Liver (tissue), 9 donors: ENCODE measurements around the gene CACNA1B. TPM values are rescaled to one million over a fixed set of nuclear protein-coding genes. Genes with fewer than 3 reads are reported as not detected.

Experiments
- DNase-seq: peaks from one replicate; pipeline ENCODE4 v3.0.0-alpha.2; 2017; ENCODE audit warnings: low spot score
- H3K27ac ChIP-seq, 2 donors: one replicate each; pipeline ENCODE4 v1.7.0; 2013; ENCODE audit warnings: inconsistent platforms in 2 of 2, low read length in 2 of 2, control low read depth in 1 of 2, low read depth in 1 of 2, mild to moderate bottlenecking in 1 of 2
- H3K27me3 ChIP-seq, 4 donors: one replicate each; pipeline versions ENCODE4 v1.6.1 to v1.7.0; 2013; ENCODE audit warnings: low read length in 3 of 4, inconsistent platforms in 1 of 4, mild to moderate bottlenecking in 1 of 4, moderate library complexity in 1 of 4; ENCODE audit not compliant: control insufficient read depth in 4 of 4, insufficient read depth in 4 of 4
- H3K36me3 ChIP-seq, 4 donors: one replicate each; pipeline versions ENCODE4 v1.6.1 to v1.7.0; 2013; ENCODE audit warnings: low read length in 3 of 4, mild to moderate bottlenecking in 3 of 4, low read depth in 1 of 4, moderate library complexity in 1 of 4; ENCODE audit not compliant: control insufficient read depth in 4 of 4, insufficient read depth in 3 of 4
- H3K4me1 ChIP-seq, 4 donors: one replicate each; pipeline versions ENCODE4 v1.6.1 to v1.7.0; 2013; ENCODE audit warnings: low read length in 3 of 4, mild to moderate bottlenecking in 3 of 4, moderate library complexity in 1 of 4; ENCODE audit not compliant: control insufficient read depth in 4 of 4, insufficient read depth in 4 of 4
- H3K4me3 ChIP-seq, 3 donors: one replicate each; pipeline versions ENCODE4 v1.6.1 to v1.7.0; 2013; ENCODE audit warnings: low read length in 3 of 3, control low read depth in 1 of 3, low read depth in 1 of 3, mild to moderate bottlenecking in 1 of 3
- H3K9ac ChIP-seq, 2 donors: one replicate each; pipeline ENCODE4 v1.7.0; 2013; ENCODE audit warnings: low read length in 2 of 2, mild to moderate bottlenecking in 2 of 2, moderate library complexity in 2 of 2, control low read depth in 1 of 2, low read depth in 1 of 2
- H3K9me3 ChIP-seq, 4 donors: one replicate each; pipeline versions ENCODE4 v1.6.1 to v1.7.0; 2013; ENCODE audit warnings: low read length in 3 of 4; ENCODE audit not compliant: control insufficient read depth in 4 of 4
- ATF3 ChIP-seq: IDR thresholded peaks from 2 replicates; pipeline ENCODE4 v1.6.1; 2016; ENCODE audit warnings: antibody characterized with exemption
- CTCF ChIP-seq: fragments of 150-350 bp; IDR thresholded peaks from 2 replicates; pipeline ENCODE4 v1.5.1; 2017; ENCODE audit warnings: improper control_type of control experiment, low read depth, low read length; ENCODE audit not compliant: missing input control
- EGR1 ChIP-seq, 2 donors: IDR thresholded peaks; 2 replicates each; pipeline ENCODE4 v1.6.1; 2016 to 2018; ENCODE audit warnings: antibody characterized with exemption in 2 of 2, low read depth in 2 of 2
- FOXA1 ChIP-seq: IDR thresholded peaks from 2 replicates; pipeline ENCODE4 v1.6.1; 2016; ENCODE audit warnings: antibody characterized with exemption
- FOXA2 ChIP-seq: IDR thresholded peaks from 2 replicates; pipeline ENCODE4 v1.6.1; 2016; ENCODE audit warnings: antibody characterized with exemption
- GABPA ChIP-seq, 2 donors: IDR thresholded peaks in 1 of 2; conservative IDR thresholded peaks in 1 of 2; 2 replicates each; pipeline ENCODE4 v1.6.1; 2016; ENCODE audit warnings: antibody characterized with exemption in 2 of 2, mild to moderate bottlenecking in 1 of 2, moderate library complexity in 1 of 2
- HNF4A ChIP-seq, 2 donors: conservative IDR thresholded peaks; 2 replicates each; pipeline ENCODE4 v1.6.1; 2016; ENCODE audit warnings: antibody characterized with exemption in 2 of 2, mild to moderate bottlenecking in 2 of 2
- HNF4G ChIP-seq: IDR thresholded peaks from 2 replicates; pipeline ENCODE4 v1.6.1; 2016; ENCODE audit warnings: antibody characterized with exemption
- JUND ChIP-seq, 2 donors: IDR thresholded peaks; 2 replicates each; pipeline ENCODE4 v1.6.1; 2016; ENCODE audit warnings: antibody characterized with exemption in 2 of 2
- MAX ChIP-seq: IDR thresholded peaks from 2 replicates; pipeline ENCODE4 v1.6.1; 2016; ENCODE audit warnings: antibody characterized with exemption
- NR2F2 ChIP-seq: IDR thresholded peaks from 2 replicates; pipeline ENCODE4 v1.6.1; 2016; ENCODE audit warnings: antibody characterized with exemption
- RAD21 ChIP-seq, 2 donors: IDR thresholded peaks; 2 replicates each; pipeline ENCODE4 v1.6.1; 2016; ENCODE audit warnings: antibody characterized with exemption in 2 of 2, mild to moderate bottlenecking in 2 of 2
- RXRA ChIP-seq, 2 donors: IDR thresholded peaks; 2 replicates each; pipeline ENCODE4 v1.6.1; 2017 to 2018; ENCODE audit warnings: antibody characterized with exemption in 2 of 2, mild to moderate bottlenecking in 1 of 2
- SP1 ChIP-seq: IDR thresholded peaks from 2 replicates; pipeline ENCODE4 v1.6.1; 2018; ENCODE audit warnings: antibody characterized with exemption, mild to moderate bottlenecking
- TAF1 ChIP-seq: conservative IDR thresholded peaks from 2 replicates; pipeline ENCODE4 v1.6.1; 2016; ENCODE audit warnings: antibody characterized with exemption, mild to moderate bottlenecking
- YY1 ChIP-seq: IDR thresholded peaks from 2 replicates; pipeline ENCODE4 v1.6.1; 2016; ENCODE audit warnings: antibody characterized with exemption, mild to moderate bottlenecking
- WGBS: extraction: QIAGEN DNeasy Blood & Tissue Kit; methylation state at CpG from one replicate; pipeline ENCODE4 v1.1.7; 2013; 5-methylcytosine and 5-hydroxymethylcytosine counted together
- polyA plus RNA-seq, 2 donors: library from polyadenylated mRNA; stranded (reverse) in 1 of 2; unstranded in 1 of 2; fragments of 200-250 nt in 1 of 2; fragments of >200 nt in 1 of 2; fragmentation: Nextera tagmentation in 1 of 2; extraction: Ambion mirVana in 1 of 2; gene quantifications; one replicate each; pipeline versions ENCODE4 v1.2.1 to v1.2.3, GENCODE V29; 2013 to 2015
- total RNA-seq, 2 donors: library from RNA; depleted of rRNA; stranded (reverse); fragments of >200 nt; gene quantifications; one replicate each; pipeline ENCODE4 v1.2.3, GENCODE V29; 2014
- TF ChIP-seq, protein P1 (sequence below): IDR thresholded peaks from 2 replicates; pipeline ENCODE4 v1.6.1; 2016; ENCODE audit warnings: antibody characterized with exemption
- TF ChIP-seq, protein P2 (sequence below): IDR thresholded peaks from 2 replicates; pipeline ENCODE4 v1.6.1; 2016; ENCODE audit warnings: antibody characterized with exemption, mild to moderate bottlenecking
- donor health status: healthy.
- donor health status: healthy.
- donor health status: healthy.
- donor health status: healthy.
- donor health status: healthy.

The CACNA1B gene
- total and polyA plus RNA-seq, 4 donors, result under 0.01 to 0.05 TPM; not detected in 2

DNA sequence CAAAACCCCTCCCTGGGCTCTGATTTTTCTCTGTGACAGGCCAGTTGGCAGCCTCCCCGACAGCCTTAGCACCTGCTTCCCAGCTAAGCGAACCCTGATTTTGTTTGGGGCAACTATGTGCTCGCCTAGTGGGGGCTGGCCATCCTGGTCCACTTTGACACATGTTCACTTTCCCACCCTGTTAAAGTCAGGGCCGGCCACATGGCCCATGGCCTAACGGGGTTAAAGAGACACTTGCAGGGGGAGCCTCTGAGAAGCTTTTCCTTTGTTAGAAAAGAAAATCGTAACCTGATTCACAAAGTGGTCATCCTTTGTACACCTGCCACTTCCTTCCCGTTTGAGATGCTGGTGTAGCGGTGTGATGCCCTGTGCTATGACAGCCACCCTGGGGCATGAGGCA lies 1.3 kb upstream of the CACNA1B start:
- DNase-seq, result no peak
- H3K4me3 ChIP-seq, result no peak overlapping the region
- H3K27ac ChIP-seq, result no peak overlapping the region
- 84% methylated on average over 8 of the region's 8 CpGs for WGBS
- no peaks in the 10 kb centered on the region for H3K36me3 ChIP-seq
- peaks cover 3 to 6% (median 4%) of the 10 kb centered on the region in 4 donors for H3K4me1 ChIP-seq
- H3K27me3 ChIP-seq, result peaks cover 0 to 12% (median 3%) of the 10 kb centered on the region in 4 donors
- no peak for TF ChIP-seq EGR1 (IDR thresholded peaks at IDR 0.05; ENCODE audit: low read depth in 2 of 2)
- no peak for TF ChIP-seq HNF4A (conservative IDR thresholded peaks at IDR 0.05)
- TF ChIP-seq JUND (IDR thresholded peaks at IDR 0.05), result no peak
- TF ChIP-seq, protein P1, sequence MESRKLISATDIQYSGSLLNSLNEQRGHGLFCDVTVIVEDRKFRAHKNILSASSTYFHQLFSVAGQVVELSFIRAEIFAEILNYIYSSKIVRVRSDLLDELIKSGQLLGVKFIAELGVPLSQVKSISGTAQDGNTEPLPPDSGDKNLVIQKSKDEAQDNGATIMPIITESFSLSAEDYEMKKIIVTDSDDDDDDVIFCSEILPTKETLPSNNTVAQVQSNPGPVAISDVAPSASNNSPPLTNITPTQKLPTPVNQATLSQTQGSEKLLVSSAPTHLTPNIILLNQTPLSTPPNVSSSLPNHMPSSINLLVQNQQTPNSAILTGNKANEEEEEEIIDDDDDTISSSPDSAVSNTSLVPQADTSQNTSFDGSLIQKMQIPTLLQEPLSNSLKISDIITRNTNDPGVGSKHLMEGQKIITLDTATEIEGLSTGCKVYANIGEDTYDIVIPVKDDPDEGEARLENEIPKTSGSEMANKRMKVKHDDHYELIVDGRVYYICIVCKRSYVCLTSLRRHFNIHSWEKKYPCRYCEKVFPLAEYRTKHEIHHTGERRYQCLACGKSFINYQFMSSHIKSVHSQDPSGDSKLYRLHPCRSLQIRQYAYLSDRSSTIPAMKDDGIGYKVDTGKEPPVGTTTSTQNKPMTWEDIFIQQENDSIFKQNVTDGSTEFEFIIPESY, result no peak
- no peak for TF ChIP-seq NR2F2
- TF ChIP-seq ATF3, result no peak
- no peak for TF ChIP-seq FOXA2
- no peak for TF ChIP-seq HNF4G
- TF ChIP-seq TAF1, result no peak
- no peak for TF ChIP-seq SP1
- TF ChIP-seq FOXA1, result no peak
- TF ChIP-seq CTCF, result no peak
- TF ChIP-seq YY1, result no peak
- no peak for TF ChIP-seq RAD21 (IDR thresholded peaks at IDR 0.05)
- no peak for TF ChIP-seq MAX
- TF ChIP-seq RXRA (IDR thresholded peaks at IDR 0.05), result no peak
- no peak for TF ChIP-seq GABPA (IDR thresholded peaks at IDR 0.05 in 1 of 2, conservative IDR thresholded peaks at IDR 0.05 in 1 of 2)
- TF ChIP-seq, protein P2, sequence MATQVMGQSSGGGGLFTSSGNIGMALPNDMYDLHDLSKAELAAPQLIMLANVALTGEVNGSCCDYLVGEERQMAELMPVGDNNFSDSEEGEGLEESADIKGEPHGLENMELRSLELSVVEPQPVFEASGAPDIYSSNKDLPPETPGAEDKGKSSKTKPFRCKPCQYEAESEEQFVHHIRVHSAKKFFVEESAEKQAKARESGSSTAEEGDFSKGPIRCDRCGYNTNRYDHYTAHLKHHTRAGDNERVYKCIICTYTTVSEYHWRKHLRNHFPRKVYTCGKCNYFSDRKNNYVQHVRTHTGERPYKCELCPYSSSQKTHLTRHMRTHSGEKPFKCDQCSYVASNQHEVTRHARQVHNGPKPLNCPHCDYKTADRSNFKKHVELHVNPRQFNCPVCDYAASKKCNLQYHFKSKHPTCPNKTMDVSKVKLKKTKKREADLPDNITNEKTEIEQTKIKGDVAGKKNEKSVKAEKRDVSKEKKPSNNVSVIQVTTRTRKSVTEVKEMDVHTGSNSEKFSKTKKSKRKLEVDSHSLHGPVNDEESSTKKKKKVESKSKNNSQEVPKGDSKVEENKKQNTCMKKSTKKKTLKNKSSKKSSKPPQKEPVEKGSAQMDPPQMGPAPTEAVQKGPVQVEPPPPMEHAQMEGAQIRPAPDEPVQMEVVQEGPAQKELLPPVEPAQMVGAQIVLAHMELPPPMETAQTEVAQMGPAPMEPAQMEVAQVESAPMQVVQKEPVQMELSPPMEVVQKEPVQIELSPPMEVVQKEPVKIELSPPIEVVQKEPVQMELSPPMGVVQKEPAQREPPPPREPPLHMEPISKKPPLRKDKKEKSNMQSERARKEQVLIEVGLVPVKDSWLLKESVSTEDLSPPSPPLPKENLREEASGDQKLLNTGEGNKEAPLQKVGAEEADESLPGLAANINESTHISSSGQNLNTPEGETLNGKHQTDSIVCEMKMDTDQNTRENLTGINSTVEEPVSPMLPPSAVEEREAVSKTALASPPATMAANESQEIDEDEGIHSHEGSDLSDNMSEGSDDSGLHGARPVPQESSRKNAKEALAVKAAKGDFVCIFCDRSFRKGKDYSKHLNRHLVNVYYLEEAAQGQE, result no peak
- H3K9me3 ChIP-seq, result no peaks in the 10 kb centered on the region
- H3K9ac ChIP-seq, result no peak overlapping the region
